Activated T-cell treated with anti-CD3 and anti-CD28 coated beads, Interleukin-2, amount 50 U/mL, for 4 hours (primary cell): ENCODE measurements around the gene KDM4B. TPM values are rescaled to one million over a fixed set of nuclear protein-coding genes. Genes with fewer than 3 reads are reported as not detected.
"Not testable (repeated sequence)": the region's sequence is repeated elsewhere in the genome, so short reads cannot be mapped to it uniquely, and the experiment has no call there.

Source experiments
- ATAC-seq, 2 donors: fragments of 200-7000 bp; cut with Tn5 transposase; one replicate each; pipeline ENCODE4 v1.10.0; 2021
- DNase-seq: peaks from one replicate; pipeline ENCODE4 v3.0.0-alpha.2; 2020
- H3K27me3 Mint-ChIP-seq: one replicate; pipeline ENCODE4 v1.8.0; 2021; ENCODE audit warnings: low read depth, mixed read lengths
- H3K36me3 Mint-ChIP-seq: one replicate; pipeline ENCODE4 v1.8.0; 2022; ENCODE audit warnings: mixed read lengths; ENCODE audit not compliant: insufficient read depth
- H3K4me1 Mint-ChIP-seq: one replicate; pipeline ENCODE4 v1.8.0; 2021; ENCODE audit warnings: low read depth, mixed read lengths
- H3K4me3 Mint-ChIP-seq: one replicate; pipeline ENCODE4 v1.8.0; 2021; ENCODE audit warnings: mild to moderate bottlenecking, moderate library complexity, mixed read lengths
- H3K9me3 Mint-ChIP-seq: one replicate; pipeline ENCODE4 v1.8.0; 2021; ENCODE audit warnings: mixed read lengths
- total RNA-seq, 3 donors: library from RNA; stranded (reverse); gene quantifications; one replicate each; pipeline ENCODE4 v1.2.1, GENCODE V29; 2021

KDM4B gene
- total RNA-seq, 3 donors from 2014 or later, result 13.3 to 18.1 (median 16.7) TPM

DNA sequence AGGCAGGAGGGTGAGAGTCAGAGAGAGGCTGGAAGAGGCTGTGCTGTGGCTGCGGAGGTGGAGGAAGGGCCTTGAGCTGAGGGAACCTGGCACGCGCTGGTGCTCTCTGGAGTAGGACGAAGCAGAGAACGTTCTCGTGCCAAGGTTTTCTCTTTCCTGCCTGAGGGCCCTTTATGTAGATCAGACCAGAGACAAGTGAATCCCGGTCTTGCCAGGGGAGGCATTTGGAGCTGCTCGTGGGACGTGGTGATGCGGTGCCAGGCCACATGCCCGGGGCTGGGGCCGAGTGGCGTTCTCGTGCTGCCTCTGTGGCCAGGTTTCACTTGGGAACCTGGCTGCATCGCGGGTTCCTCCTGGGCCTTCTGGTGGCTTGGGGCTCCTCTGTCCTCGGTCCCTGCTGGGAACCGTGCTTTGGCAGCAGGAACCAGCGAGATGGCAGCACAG is 54.2 kb downstream of the KDM4B start:
- no peaks in the 10 kb centered on the region for H3K27me3 Mint-ChIP-seq
- no peaks in the 10 kb centered on the region for H3K9me3 Mint-ChIP-seq
- peaks cover 2% of the 10 kb centered on the region for H3K36me3 Mint-ChIP-seq
- no peak for ATAC-seq
- H3K4me1 Mint-ChIP-seq, result peaks cover 11% of the 10 kb centered on the region
- no peak for DNase-seq
- no peak overlapping the region for H3K4me3 Mint-ChIP-seq

DNA sequence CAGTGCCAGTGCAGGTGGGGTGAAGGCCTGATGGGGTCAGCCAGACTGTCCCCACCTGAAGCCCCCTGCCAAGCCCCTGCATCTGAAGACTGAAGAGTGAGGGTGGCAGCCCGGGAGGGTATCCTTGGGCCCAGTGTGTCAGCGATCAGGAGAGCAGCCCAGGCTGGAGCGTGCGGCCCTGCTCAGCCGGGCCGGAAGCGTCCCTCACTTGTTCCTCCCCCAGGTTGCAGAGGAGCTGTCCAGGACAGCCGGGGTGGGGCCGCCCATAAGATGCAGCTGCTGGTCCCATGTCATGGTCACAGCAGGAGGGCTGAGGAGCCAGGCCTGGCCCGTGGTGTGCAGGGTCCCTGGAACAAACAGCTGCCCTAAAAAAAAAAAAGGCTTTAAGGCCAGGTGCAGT is 55.4 kb downstream of the KDM4B start:
- Mint-ChIP-seq H3K4me1 (peaks cover 10% of the 10 kb centered on the region), H3K9me3 (no peaks in the 10 kb centered on the region), H3K4me3 (no peak overlapping the region), H3K36me3 (no peaks in the 10 kb centered on the region), H3K27me3 (no peaks in the 10 kb centered on the region)
- ATAC-seq (no peak), DNase-seq (no peak)

DNA sequence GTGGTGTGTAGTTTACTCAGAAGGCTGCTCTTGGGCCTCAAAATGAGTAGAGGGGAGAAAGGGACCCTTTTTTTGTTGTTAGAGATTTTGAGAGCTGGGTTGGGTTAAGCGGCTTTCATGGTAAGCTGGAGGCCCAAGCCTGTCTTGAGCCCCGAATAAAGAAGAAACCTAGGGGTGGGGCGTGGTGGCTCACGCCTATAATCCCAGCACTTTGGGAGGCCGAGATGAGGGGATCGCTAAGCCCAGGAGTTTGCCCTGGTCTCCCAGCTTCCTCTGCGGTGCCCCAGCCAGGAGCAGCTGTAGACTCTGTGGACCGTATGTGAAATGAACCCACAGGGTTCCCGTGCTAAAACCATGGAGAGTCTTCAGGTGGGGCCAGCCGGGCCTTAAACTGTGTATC is 56.1 kb downstream of the KDM4B start:
- no peaks in the 10 kb centered on the region for H3K36me3 Mint-ChIP-seq
- H3K4me3 Mint-ChIP-seq, result no peak overlapping the region
- no peaks in the 10 kb centered on the region for H3K9me3 Mint-ChIP-seq
- no peaks in the 10 kb centered on the region for H3K27me3 Mint-ChIP-seq
- peaks cover 12% of the 10 kb centered on the region for H3K4me1 Mint-ChIP-seq
- no peak for ATAC-seq
- DNase-seq, result no peak

DNA sequence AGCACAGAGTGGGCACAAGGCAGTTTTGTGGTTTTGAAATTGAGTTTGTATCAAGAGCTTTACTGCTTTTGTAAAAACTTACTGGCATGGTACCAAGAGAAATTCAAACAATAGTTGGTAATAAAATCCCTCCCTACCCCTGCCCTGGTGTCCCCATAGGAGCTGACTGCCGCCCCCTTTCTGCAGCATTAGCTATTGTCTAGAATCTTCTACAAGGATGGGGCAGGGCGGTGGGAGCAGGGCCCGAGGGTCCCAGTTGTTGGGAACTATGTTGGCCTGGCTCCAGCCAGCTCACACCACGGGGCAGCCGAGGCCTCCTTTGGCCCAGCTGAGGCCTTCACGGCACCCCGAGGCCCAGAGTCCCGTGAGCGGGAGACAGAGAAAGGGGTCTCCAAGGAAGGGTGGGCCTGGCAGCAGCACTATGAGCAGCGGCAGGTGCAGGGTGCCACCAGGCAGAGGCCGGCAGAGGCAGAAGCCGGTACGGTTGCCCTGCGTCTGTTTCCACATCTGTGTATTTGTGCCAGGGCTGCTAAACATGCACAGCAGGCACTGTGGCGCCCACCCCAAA is 57.9 kb downstream of the KDM4B start:
- H3K27me3 Mint-ChIP-seq, result no peaks in the 10 kb centered on the region

DNA sequence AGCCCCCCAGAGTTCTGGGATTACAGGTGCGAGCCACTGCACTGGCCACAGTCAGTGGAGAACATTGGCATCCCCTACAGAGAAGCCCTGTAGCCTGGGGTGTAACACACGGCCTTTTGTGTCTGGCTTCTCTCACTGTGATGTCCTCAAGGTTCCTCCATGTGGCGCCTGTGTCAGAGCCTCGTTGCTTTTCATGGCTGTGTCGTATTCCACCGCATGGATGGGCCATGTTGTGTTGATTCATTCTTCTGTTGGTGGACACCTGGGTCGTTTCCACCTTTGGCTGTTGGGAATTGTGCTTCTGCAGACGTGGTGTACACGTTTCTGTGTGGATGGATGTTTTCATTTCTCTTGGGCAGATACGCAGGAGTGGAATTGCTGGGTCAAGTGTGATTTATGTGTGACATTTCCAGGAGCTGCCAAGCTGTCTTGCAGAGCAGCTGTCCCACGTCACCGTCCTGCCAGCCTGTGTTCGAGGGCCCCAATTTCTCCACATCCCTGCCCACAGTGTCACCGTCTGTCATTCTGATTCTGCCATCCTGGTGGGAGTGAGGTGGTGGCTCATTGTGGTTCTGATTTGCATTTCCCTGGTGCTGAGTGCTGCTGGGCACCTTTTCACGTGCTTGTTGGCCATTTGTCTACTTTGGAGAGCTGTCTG is 59.4 kb downstream of the KDM4B start:
- no peak overlapping the region for H3K4me3 Mint-ChIP-seq
- H3K9me3 Mint-ChIP-seq, result no peaks in the 10 kb centered on the region
- DNase-seq (no peak), ATAC-seq (no peak)
- H3K4me1 Mint-ChIP-seq, result peaks cover 9% of the 10 kb centered on the region
- no peaks in the 10 kb centered on the region for H3K27me3 Mint-ChIP-seq
- H3K36me3 Mint-ChIP-seq, result no peaks in the 10 kb centered on the region

More for the DNA sequence above, 57.9 kb downstream of the KDM4B start:
- H3K4me1 Mint-ChIP-seq, result peaks cover 11% of the 10 kb centered on the region
- no peak for DNase-seq
- H3K36me3 Mint-ChIP-seq, result no peaks in the 10 kb centered on the region
- no peaks in the 10 kb centered on the region for H3K9me3 Mint-ChIP-seq
- no peak overlapping the region for H3K4me3 Mint-ChIP-seq
- ATAC-seq, result no peak

DNA sequence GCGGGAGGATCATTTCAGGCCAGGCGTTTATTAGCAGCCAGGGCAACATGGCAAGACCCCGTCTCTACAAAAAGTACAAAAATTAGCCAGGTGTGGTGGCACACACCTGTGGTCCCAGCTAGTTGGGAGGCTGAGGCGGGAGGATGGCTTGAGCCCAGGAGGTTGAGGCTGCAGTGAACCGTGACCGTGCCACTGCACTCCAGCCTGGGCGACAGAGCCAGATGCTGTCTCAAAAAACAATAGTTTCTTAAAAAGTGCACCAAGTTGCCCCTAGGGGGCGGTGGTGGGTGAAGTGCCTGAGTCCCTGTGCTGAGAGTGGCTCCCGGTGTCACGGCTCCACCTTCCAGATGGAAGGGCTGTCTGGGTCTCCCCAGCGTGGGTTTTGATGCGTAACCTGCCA is 60.7 kb downstream of the KDM4B start:
- not testable (repeated sequence) for H3K27me3 Mint-ChIP-seq, H3K4me3 Mint-ChIP-seq, H3K4me1 Mint-ChIP-seq, H3K36me3 Mint-ChIP-seq, H3K9me3 Mint-ChIP-seq
- ATAC-seq, result peak; percentile 51 to 53
- peak; percentile 59 for DNase-seq

DNA sequence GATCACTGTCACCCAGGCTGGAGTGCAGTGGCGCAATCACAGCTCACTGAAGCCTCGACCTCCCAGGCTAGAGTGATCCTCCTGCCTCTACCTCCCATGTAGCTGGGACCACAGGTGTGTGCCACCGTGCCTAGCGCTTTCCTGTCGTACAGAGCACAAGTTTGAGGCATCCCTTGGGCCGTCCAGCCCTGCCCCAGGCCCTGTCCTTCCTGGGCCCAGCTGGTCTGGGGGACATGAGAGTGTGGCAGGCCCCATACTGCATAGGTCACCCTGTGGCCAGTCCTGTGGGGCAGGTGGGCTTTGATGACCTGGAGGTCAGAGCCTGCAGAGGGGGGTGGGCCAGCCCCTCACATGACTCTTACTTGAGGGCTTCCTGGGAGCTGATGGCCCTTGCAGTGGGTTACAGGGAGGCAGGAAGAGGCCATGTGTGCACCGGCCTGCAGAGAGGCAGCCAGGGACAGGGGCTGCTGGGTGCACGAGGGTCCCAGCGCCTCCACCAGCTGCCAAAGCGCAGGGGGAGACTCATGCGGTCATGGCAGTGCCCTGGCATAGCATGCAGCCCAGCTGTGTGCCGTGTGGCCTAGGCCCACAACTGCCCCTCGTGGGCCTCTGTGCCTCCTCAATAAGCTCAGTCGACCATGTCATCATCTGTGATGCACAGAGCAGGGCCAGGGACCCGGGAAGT is 61.4 kb downstream of the KDM4B start:
- Mint-ChIP-seq H3K9me3 (no peaks in the 10 kb centered on the region), H3K4me1 (peaks cover 9% of the 10 kb centered on the region), H3K4me3 (no peak overlapping the region), H3K36me3 (peaks cover 8% of the 10 kb centered on the region), H3K27me3 (no peaks in the 10 kb centered on the region)
- DNase-seq (no peak), ATAC-seq (no peak)

DNA sequence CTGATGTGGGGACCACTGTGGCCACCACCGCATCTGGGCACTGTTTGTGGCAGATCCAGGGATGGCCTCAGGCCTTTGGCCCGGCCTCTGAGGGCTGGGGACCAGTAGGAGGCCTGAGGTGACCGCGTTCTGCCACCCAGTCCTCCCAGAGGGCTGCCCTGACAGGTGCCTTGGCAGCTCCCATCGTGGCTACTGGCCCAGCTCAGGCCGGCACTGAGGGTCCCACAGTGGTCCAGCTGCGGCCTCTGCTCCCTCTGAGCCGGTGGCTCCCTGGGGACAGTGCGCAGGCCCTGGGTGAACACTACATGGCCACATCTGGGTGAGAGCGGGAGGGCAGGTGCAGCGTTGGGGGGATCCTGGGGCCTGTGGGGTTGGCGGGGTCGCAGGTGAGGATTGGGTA is 61.9 kb downstream of the KDM4B start:
- Mint-ChIP-seq H3K27me3 (no peaks in the 10 kb centered on the region), H3K4me3 (no peak overlapping the region), H3K9me3 (no peaks in the 10 kb centered on the region), H3K4me1 (peaks cover 9% of the 10 kb centered on the region), H3K36me3 (peaks cover 8% of the 10 kb centered on the region)
- ATAC-seq, result no peak
- no peak for DNase-seq

DNA sequence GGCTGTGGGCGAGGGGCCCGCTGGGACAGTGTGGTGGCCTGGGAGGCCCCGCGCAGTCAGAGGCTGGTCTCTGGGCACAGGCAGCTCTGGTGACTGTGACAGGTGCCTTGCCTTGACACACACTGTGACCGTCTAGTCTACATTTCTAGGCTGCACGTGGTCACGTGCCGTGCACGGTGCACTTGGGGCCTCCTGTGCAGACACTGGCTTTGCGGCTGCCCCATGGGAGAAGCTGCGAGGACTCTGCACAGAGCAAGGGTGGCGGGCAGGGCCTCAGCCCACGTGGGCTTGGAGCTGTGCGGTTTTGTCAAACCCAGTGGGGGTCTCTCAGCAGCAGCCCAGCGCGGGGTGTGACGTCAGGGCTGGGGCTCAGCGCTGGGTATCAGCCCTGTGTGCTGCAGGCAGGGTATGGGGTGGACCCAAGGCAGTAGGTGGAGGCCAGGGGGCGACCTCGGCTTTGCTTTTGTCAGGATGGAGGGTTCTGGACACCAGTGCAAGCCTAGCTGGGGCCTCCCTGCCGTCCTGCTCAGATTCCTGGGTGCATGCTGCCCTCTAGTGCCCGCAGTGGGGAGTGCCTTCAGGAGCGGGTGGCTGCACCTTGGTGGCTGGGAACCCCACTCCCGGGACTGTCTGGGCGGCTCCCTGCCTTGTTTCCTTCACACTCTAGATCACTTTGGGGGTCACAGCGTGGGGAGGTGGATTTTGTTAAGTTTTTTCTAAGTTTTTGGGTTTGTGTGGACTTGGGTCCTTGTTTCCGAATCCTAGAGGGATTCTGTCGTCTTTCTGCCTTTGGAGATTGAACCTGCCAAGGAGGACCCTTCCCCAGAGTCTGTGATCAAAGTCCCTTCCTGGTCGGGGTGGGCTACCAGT is 62.6 kb downstream of the KDM4B start:
- peaks cover 8% of the 10 kb centered on the region for H3K36me3 Mint-ChIP-seq

DNA sequence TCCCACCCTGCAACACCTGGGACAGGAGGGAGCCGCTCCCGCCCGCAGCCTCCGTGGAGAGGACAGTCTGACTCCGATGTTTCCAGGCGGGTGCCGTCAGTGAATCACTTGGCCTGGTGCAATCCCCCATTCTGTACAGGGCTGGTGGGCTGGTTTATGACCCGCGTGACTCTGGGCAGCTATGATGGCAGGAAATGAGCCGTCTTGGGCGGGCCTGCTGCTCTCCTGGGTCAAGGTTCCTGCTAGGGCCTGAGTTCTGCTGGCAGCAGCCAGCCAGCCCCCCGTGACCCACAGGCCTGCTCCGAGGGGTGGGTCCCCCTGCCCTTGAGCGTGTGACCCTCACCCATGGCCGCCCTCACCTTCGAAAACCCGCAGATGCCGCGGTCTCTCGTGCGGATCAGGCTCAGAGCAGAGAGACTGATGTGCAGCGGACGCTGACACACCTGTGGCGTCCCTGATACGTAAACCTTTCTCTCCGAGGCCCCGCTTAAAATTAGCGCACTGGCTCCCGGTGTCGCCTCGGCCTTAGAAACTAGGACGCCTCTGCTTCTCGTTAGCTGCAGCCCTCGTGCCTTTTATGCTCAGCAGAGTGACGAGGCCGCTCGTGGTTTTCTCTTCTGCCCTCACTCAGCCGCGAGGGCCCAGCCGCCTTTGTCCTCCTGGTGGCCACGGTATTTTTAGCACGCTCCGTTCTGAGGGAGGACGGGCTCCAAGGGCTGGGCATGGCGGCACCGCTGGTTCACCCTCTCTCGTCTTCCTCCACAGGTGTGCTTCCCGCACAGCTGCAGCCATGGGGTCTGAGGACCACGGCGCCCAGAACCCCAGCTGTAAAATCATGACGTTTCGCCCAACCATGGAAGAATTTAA is 63.4 kb downstream of the KDM4B start:
- no peaks in the 10 kb centered on the region for H3K9me3 Mint-ChIP-seq

More for the DNA sequence above, 62.6 kb downstream of the KDM4B start:
- peaks cover 7% of the 10 kb centered on the region for H3K4me1 Mint-ChIP-seq
- ATAC-seq (peak; percentile 90 to 92), DNase-seq (peak; percentile 81)
- H3K27me3 Mint-ChIP-seq, result no peaks in the 10 kb centered on the region
- H3K4me3 Mint-ChIP-seq, result no peak overlapping the region
- no peaks in the 10 kb centered on the region for H3K9me3 Mint-ChIP-seq

DNA sequence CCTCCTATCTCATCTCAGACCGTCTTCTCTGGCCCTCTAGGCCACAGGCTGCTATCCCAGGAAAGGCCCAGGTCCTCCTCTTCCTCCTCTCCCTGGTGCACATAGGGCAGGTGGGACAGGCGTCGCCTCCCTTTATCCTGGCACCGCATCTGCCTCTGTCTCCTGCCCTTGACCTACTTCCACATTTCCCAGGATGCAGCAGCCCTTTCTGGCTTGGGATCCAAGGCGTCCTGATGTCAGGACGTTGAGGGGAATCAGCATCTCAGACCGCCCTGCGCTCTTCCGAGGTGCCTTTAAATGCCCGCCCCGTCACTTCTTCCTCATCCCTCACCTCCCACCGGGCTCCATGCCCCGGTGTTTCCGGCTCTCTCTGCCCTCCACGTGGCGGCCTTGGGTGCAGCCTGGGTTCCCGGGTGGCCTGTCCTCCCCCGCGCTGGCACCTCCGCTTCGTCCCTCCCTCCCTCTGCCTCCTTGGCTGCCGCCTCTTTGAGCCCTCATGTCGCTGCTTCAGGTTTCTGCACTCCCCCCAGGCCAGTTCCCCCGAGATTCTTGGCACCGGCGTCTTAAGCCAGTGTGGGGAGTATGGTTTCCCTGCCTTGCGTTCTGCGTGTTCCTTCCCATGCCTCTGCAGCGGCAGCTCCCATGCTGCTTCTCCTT is 66.3 kb downstream of the KDM4B start:
- H3K36me3 Mint-ChIP-seq, result peaks cover 12% of the 10 kb centered on the region
- no peaks in the 10 kb centered on the region for H3K27me3 Mint-ChIP-seq
- no peak overlapping the region for H3K4me3 Mint-ChIP-seq
- H3K4me1 Mint-ChIP-seq, result peaks cover 3% of the 10 kb centered on the region
- ATAC-seq (no peak), DNase-seq (no peak)
- H3K9me3 Mint-ChIP-seq, result no peaks in the 10 kb centered on the region

More for the DNA sequence above, 63.4 kb downstream of the KDM4B start:
- H3K4me1 Mint-ChIP-seq, result peaks cover 7% of the 10 kb centered on the region
- ATAC-seq, result no peak
- no peak for DNase-seq
- H3K36me3 Mint-ChIP-seq, result peaks cover 12% of the 10 kb centered on the region
- no peak overlapping the region for H3K4me3 Mint-ChIP-seq
- H3K27me3 Mint-ChIP-seq, result no peaks in the 10 kb centered on the region

DNA sequence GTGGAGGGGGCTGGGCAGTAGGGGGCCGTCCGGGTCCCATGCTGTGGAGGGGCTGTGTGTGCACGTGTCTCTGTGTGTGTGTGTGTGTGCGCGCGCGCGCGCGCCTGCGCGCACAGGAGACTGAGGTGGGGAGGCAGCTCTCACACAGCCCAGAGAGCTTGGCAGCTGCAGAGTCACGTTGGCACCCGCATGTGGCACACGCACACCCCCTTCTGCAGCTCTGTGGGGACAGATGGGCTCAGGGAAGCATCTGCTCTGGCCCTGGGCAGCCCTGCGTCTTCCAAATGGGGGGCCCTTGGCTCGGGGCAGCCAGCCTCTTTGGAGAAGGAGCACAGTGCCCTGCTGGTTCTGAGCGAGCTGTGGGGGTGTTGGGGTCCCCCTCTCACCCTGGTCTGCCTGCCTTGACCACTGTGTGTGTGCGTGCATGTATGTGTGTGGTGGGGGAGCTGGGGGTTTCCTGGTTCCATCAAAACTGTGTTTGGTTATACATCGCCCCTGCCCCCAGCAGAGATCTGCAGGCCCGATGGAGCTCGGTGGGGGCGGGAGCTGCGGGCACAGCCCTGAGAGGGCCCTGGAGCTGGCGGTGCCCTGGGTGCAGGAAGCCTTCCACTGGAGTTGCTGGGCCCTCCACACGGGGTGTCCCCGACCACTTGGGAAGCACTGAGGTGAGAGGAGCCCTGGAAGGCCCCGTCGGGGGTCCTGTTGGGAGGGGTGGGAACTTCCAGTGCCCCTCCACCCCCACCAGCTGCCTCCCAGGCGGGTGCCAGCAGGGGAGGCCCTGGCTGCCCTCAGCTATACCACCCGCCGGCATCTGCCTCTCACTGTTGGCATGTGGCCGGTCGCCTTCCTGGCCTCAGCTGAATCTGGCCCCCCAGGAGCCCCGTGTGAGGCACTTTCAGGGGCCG is 67.1 kb downstream of the KDM4B start:
- H3K36me3 Mint-ChIP-seq, result peaks cover 12% of the 10 kb centered on the region
- H3K4me1 Mint-ChIP-seq, result peaks cover 2% of the 10 kb centered on the region
- ATAC-seq, result no peak

More for the DNA sequence above, 67.1 kb downstream of the KDM4B start:
- DNase-seq, result no peak
- Mint-ChIP-seq H3K27me3 (no peaks in the 10 kb centered on the region), H3K4me3 (no peak overlapping the region), H3K9me3 (no peaks in the 10 kb centered on the region)
